ENCODE data around the gene TMEM30A.

Gene TMEM30A

DNA sequence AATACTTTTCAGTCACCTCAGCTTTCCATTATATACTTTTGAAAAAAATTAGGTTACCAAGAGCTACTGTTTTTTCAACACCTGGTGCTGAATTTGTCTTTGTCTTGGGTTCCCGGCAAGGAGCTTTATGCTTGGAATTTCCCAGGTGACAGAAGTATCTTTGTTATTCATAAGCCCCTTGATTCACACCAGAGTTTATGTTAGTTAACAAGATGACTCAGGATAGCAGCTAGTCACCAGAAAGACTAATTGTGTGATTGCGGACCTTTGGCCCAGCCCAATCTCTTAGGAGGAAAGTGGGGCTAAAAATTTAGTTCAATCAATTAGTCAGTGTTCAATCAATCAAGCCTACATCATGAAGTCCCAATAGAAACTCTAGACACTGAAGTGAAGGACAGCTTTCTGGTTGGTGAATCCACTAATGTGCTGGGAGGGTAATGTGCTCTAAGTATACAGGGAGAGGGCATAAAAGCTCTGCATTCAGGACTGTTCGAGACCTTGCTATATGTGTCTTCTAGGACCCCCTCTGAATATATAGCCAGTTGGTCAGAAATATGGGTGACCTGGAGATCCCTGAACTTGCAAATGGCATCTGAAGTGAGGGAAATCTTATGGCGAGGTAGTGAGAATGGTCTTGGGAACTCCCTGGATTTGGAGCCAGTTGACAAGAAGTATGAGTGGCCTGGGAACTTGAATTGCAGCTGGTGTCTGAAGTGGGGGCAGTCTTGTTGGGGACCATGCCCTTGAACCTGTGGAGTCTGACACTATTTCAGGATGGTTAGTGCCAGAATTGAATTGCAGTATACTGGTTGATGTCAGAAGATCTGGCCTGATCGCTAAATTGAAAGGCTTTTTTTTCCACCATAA, 16.2 kb downstream of the TMEM30A start:
- no peak overlapping the region for H3K4me3 ChIP-seq (ENCODE audit: low read depth, low read length)
- no peaks in the 10 kb centered on the region for H3K9me3 ChIP-seq (ENCODE audit: severe bottlenecking)
- DNase-seq, result no peak
- no peaks in the 10 kb centered on the region for H3K27me3 ChIP-seq (ENCODE audit: insufficient read depth, low read depth, severe bottlenecking)
- peaks cover 31% of the 10 kb centered on the region for H3K36me3 ChIP-seq
- no peak overlapping the region for H3K27ac ChIP-seq
- TF ChIP-seq, protein P1, sequence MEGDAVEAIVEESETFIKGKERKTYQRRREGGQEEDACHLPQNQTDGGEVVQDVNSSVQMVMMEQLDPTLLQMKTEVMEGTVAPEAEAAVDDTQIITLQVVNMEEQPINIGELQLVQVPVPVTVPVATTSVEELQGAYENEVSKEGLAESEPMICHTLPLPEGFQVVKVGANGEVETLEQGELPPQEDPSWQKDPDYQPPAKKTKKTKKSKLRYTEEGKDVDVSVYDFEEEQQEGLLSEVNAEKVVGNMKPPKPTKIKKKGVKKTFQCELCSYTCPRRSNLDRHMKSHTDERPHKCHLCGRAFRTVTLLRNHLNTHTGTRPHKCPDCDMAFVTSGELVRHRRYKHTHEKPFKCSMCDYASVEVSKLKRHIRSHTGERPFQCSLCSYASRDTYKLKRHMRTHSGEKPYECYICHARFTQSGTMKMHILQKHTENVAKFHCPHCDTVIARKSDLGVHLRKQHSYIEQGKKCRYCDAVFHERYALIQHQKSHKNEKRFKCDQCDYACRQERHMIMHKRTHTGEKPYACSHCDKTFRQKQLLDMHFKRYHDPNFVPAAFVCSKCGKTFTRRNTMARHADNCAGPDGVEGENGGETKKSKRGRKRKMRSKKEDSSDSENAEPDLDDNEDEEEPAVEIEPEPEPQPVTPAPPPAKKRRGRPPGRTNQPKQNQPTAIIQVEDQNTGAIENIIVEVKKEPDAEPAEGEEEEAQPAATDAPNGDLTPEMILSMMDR (IDR thresholded peaks at IDR 0.05; ENCODE audit: low read depth, low read length), result no peak

- DNase-seq, result no peak
- Histone ChIP-seq H3K27me3 (ENCODE audit: insufficient read depth, low read depth, severe bottlenecking) (no peaks in the 10 kb centered on the region), H3K4me3 (ENCODE audit: low read depth, low read length) (no peak overlapping the region), H3K9me3 (ENCODE audit: severe bottlenecking) (no peaks in the 10 kb centered on the region), H3K27ac (no peak overlapping the region), H3K36me3 (peaks cover 24% of the 10 kb centered on the region)
- TF ChIP-seq, protein P1 (IDR thresholded peaks at IDR 0.05; ENCODE audit: low read depth, low read length), result no peak
Observed at GRCh38 chr6:75267461-75267860, 17.1 kb downstream of the TMEM30A start.

DNA sequence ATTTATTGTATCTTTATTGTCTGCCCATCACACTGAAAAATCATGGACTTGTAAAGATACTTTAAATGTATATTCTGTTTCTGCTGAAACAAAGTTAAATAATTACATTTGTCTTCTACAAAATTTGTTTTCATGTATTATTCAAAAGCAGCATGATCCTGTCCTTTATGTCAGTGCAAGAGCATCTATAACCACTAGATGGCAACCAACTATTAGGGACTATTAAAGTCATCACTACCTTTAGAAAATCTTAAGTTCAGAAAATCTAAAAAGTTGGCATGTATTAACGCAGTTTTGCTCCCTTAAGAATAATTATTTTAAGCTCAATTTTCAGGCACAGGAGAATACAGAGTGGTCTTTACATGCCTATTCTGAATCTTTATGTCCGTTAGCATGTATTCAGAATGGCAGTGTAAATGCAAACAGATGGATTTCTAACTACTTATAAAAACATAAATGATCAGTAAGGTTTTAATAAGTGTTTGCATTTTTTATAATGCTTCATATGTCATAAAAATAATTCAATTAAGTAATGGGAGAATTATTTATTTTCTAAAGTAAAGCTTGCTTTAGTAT, 17.8 kb downstream of the TMEM30A start:
- TF ChIP-seq, protein P1 (IDR thresholded peaks at IDR 0.05; ENCODE audit: low read depth, low read length), result peak; percentile 34
- DNase-seq, result no peak

GRCh38 chr6:75263401-75263750, 21.2 kb downstream of the TMEM30A start:
- Histone ChIP-seq H3K4me3 (ENCODE audit: low read depth, low read length) (no peak overlapping the region), H3K27ac (no peak overlapping the region), H3K36me3 (peaks cover 43% of the 10 kb centered on the region), H3K27me3 (ENCODE audit: insufficient read depth, low read depth, severe bottlenecking) (no peaks in the 10 kb centered on the region), H3K9me3 (ENCODE audit: severe bottlenecking) (no peaks in the 10 kb centered on the region)
- DNase-seq, result no peak
- TF ChIP-seq, protein P1 (IDR thresholded peaks at IDR 0.05; ENCODE audit: low read depth, low read length), result no peak

More for the DNA sequence above, 17.8 kb downstream of the TMEM30A start:
- Histone ChIP-seq H3K27ac (no peak overlapping the region), H3K27me3 (ENCODE audit: insufficient read depth, low read depth, severe bottlenecking) (no peaks in the 10 kb centered on the region), H3K9me3 (ENCODE audit: severe bottlenecking) (no peaks in the 10 kb centered on the region), H3K4me3 (ENCODE audit: low read depth, low read length) (no peak overlapping the region), H3K36me3 (peaks cover 23% of the 10 kb centered on the region)

GRCh38 chr6:75262716-75263400, 21.7 kb downstream of the TMEM30A start:
- no peaks in the 10 kb centered on the region for H3K9me3 ChIP-seq (ENCODE audit: severe bottlenecking)
- TF ChIP-seq, protein P1 (IDR thresholded peaks at IDR 0.05; ENCODE audit: low read depth, low read length), result no peak
- DNase-seq, result no peak
- H3K27me3 ChIP-seq (ENCODE audit: insufficient read depth, low read depth, severe bottlenecking), result no peaks in the 10 kb centered on the region
- no peak overlapping the region for H3K27ac ChIP-seq
- H3K36me3 ChIP-seq, result peaks cover 43% of the 10 kb centered on the region
- H3K4me3 ChIP-seq (ENCODE audit: low read depth, low read length), result no peak overlapping the region
